Pulmonary artery endothelial cell (primary cell): ENCODE data around the gene L1CAM. TPM values are rescaled to one million over a fixed set of nuclear protein-coding genes. Genes with fewer than 3 reads are reported as not detected.

Experiments
- DNase-seq: peaks from one replicate; pipeline ENCODE4 v3.0.0-alpha.2; 2011; ENCODE audit warnings: low read depth, low spot score
- total RNA-seq: library from RNA; depleted of rRNA; stranded (reverse); fragments of >200 nt; gene quantifications from 2 replicates; pipeline ENCODE4 v1.2.3, GENCODE V29; 2014

Gene L1CAM
- total RNA-seq, 1 donor from 2014 or later = 0.13 TPM

DNA sequence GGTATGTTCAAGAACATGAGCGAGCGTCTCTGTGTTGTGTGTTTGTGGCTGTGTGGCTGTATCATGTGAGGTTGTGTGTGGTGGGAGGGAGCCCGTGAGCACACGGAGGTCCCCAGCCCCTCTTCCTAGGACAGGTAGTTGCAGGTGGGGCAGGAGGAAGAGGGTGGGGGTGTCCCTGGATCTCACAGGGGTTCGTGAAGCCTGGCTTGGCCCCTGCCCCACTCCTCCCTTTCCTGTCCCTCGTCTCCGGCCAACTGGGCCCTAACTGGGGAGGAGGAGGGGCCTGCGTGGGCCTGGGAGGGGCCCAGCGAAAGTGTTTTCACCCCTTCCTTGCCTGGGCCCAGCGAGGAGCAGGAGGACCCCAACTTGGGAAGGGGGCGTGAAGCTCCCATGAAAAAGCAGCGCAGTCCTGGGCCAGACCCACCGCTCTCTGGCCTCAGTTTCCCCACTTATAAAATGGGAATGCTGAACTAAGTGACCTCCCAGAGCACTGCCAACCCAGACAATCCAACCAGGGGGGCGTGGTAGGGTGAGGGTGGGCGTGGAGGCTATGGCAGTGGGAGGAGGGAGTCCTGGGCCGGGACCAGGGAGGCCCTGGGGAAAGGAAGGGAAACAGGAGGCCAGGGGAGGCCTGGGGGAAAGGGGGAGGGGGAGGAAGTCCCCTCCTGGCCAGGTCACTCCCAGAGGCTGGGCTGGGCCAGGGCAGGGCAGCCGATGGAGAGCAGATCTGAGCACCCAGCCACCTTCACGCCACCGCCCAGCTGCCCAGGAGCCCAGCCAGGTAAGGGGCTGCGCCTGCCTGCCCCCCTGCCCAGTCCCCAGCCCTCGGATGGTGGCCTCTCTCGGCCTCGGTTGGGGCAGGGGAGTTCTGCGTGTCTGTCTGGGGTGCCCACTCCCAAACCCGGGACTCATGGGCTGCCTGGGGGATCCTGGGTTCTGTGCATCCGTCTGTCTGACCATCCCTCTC lies 18.3 kb upstream of the L1CAM start, which contains the start of gene AVPR2:
TSS of gene AVPR2 (plus strand) at position 683 of the 967 bp plus-strand sequence. CDS start 473 bp downstream, outside the sequence.
- DNase-seq = no peak

DNA sequence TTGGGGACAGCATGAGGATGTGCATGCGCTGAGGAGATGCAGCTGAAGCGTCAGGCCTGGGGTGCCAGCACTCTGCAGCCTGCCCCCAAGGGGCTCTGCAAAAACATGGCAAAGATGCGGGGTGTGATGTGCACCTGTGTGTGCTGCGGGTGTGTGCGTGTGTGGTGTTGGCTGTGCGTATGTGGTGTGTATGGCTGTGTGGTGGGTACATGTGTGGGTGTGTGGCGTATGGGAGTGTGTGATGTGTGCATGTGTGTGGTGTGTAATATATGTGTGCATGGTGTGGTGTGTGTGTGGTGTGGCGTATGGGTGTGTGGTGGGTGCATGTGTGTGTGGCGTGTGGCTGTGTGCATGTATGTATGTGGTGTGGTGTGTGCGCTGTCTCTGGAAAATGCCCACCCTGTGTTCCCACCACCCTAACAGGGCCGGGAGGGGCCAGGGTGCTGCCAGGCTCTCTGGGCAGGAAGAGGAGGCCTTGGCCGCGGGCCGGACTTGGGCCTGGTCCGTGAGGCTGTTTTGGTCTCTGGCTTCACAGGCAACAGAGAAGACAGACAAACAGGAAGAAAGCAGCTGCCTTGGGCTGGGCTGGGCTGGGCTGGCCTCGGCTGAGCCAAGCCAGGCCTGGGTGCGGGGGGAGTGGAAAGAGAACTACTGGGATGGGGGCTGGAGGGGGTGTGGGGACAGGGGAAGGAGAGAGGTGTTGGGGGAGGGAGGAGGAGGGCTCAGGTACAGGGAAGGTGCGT lies 17.4 kb upstream of the L1CAM start:
- DNase-seq = no peak

DNA sequence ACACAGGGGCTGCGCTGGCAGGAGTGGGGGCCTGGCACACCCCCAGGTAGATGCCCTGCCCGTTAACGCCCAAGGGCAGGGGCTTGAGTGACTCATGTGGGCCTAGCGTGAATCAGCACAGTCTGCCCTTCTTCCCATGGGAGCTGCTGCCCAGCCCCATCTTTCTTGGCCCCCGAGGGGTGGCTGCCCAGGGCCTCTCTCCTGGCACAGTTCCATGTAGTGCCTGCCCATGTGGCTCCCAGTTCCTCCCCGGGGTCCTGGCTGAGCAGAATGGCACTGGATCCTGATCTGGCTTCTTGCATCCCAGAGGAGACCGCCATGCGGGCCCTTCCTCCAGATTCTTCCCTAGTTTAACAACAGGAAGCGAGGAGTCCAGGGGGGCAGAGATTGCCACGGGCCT lies 16.4 kb upstream of the L1CAM start:
- DNase-seq = no peak

DNA sequence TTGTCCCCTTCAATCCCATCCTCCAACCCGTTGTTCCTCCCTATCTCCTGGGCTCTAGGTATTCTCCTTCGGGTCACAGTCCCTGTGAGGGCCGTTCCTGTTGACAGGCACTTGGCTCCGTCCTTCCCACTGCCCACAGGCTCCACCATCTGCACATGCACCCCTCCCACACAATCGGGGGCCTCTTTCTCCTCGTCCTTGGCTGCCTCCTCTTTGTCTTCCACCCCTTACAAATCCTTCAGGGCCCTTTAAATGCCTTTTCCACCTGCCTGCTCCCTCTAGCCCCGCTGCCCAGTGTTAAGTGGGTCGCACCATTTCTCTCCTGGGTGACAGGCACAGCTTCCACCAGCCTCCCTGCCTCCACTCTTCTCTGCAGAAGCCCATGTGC lies 15.8 kb upstream of the L1CAM start:
- DNase-seq = no peak

GRCh38 chrX:153900831-153901752 lies 15.1 kb upstream of the L1CAM start:
- DNase-seq = no peak

DNA sequence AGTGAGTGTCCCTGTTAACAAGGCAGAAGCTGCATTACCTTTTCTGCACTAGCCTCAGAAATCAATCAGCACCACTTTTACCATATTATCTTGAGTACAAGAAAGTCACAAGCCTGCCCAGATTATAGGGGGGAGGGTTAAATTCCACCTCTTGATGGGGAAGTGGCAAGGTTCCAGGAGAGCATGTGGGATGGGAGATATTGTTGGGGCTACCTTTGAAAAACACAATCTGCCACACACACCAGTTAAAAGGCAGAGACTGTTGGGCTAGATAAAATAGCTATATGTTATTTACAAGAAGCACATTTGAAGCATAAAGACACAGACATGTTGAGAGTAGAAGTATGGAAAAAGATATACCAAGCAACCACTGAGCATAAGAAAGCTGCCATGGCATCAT lies 11.9 kb upstream of the L1CAM start:
- no peak for DNase-seq

GRCh38 chrX:153889123-153889522 lies 3.1 kb upstream of the L1CAM start:
- DNase-seq = no peak

DNA sequence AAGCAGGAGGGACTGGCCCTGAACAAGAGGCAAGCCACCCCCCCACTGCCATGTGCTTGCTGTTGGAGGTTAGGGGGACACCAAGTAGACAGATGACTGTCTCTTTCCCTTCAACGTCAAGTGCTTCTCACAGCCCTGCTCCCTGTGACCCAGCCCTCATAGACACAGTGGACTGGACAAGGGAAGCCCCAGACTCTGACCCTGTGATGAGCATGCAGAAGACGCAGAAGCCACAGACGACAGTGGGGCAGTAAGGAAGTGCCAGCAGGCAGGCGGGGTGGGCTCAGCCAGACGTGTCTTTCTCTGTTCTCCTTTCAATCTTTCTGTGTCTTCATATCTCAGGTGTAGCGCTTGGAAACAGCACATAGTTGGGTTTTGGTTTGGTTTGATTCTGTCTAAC lies 2.4 kb upstream of the L1CAM start:
- DNase-seq = no peak

- no peak for DNase-seq
These were observed 1.4 kb upstream of the L1CAM start for GRCh38 chrX:153887385-153887784.

DNA sequence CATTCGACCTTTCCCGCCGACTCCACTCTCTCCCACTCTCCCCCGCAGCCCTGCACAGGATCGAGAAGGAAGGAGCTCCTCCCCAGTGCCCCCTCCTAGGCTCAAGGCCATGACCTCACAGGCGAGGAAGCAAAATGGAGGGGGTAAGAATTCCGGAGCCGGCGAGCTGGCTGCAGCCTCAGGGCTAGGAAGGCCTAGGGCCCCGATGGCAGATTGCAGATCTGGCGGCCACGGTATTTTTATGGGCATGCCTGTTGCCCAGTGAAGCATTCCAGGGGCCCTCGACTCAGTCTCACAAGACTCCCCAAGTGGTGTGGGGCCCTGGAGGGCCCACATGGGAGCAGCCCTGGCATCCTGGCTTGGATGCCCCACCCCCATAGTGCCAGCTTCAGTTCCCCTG lies 942 bp upstream of the L1CAM start:
- DNase-seq = no peak

DNA sequence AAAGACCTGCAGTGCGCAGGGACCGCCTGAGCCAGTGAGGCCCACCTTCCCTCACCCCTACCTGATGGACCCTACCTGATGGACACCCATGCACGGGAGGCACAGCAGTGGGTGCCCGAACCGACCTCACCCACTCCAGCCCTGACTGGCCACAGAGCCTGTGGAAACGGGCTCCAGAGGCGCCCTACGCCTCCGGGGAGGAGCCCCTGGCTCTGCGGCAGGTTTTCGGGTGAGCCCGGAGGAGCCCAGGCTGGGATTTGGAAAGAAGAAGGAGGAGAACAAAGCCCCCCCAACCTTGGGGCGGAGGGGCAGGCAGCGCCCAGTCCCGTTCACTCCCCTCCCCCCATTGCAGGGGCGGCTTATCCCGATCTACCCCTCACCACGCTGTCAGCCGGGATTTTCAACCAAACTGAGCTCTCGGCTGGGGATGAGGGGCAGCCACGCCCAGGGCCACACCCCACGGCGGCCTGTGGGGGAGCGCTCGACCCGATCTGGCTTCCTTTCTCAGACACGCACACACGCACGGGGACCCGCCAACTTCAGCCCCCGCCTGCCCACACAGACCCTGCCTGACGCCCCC lies 675 bp downstream of the L1CAM start:
- DNase-seq = no peak

DNA sequence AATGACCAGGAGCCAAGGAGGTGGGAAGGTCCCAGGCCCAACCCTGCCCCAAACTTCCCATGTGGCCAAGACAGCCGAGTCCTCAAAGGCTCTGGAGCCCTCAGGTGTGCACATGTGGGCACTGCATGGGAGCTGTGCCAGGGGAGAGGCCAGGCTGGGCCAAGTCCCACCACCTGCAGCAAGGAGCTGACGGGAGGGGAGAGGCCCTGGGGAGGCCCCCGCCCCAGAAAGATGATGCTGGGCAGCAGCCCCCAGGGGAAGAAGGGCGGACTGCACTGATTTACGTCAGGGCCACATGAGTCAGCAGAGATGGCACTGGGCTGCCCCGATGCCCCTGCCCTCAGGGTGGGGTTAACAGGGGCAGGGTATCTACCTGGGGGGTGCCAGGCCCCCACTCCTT lies 1.4 kb downstream of the L1CAM start:
- no peak for DNase-seq

DNA sequence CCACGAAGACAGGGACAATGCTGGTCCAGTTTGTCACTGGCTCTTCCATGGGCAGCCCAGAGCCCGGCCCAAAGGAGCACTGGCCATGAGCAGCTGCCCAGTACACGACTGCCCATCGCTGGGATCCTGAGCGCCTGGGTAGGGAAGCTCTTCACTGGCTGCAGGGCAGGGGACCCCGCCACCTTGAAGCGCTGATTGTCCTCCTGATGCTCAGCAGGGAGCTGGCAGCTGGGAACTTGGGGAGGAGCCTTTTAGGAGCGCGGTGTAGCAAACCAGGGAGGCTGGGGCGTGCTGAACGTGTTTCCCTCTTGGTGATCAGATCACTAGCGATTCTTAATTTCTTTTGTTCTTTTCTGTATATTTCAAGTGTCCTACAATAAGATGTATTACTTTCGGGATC lies 1.8 kb downstream of the L1CAM start:
- DNase-seq = no peak

DNA sequence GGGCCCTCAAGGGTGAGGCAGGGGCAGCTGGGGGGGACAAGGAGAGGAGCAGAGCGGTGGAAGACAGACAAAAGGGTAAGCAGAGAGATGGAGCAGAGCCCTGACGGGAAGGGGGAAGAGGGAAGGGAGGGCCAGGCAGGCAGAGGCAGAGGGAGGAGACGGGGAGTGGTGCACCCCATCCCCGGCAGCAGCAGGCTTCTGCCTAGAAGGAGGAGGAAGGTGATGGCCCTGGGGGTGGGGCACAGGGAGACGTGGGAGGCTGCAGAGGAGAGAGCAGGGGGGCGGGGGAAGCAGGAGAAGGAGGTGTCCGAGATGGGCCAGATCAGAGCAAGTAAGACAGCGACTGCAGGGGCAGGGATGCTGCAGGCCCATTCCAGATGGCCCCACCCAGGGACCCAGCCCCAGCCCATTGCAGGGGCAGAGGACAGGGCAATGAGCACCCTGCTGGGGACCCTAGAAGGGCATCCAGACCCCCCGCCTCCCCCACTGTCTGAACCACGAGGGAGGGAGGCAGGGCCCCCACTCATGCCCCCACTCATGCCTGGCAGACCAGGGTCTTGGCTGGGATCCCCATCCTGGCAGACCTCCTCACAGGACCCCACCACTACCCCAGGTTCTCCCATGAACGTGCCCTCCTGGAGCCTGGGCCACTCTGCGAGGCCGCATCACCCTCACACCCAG lies 2.7 kb downstream of the L1CAM start:
- DNase-seq = no peak

DNA sequence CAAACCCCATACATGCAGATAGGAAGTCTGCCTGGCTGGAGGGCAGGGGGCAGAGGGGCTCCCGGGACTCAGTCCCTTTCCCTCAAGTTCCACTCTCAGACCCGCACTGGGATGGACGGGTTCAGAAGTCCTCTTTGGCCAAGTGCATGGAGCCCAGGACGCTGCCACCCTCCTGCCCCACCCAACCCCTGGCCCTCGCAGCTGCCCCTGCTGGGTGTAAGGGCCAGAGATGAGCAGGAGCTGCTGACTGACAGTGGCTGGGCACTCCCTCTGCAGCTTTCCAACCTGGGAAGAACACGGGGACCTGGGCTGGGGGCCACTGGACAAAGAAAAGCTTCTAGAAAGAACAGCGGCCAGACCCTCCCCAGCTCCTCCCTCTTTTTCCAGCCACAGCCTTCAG lies 3.4 kb downstream of the L1CAM start:
- DNase-seq = no peak

GRCh38 chrX:153882086-153882498 lies 3.9 kb downstream of the L1CAM start:
- no peak for DNase-seq

GRCh38 chrX:153881281-153881680 lies 4.7 kb downstream of the L1CAM start:
- no peak for DNase-seq

GRCh38 chrX:153880440-153880815 lies 5.5 kb downstream of the L1CAM start:
- no peak for DNase-seq

DNA sequence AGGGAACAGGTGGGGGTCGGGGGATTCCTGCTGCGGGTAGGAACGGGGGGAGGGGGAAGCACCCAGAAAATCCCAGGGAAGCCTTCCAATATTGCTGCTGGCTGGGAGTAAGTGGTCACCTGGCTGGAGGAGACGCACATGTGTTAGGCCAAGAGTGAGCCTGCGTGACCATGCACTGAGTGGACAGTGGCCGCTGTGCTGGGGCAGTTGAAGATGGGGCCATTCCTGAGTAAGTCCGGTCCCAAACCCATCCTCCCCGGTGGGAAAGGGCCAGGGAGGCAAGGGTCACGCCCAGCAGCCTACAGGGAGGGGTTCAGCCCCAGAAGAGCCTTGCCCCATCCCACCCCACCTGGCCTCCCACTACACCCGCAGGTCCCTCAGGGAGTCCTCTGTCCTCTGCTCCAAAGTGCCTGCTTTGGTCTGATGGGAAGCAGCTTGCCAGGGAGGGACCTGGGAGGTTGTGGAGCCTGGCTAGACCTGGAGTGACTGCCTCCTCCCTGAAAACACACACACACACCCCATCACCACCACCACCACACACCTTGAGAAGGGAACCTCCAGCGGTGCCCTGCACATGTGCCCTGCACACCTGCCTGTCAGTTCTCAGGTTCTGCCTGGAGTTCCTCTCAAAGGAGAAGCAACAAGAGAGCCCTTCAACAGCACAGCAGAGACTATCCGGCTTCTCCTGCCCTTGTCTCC lies 6.1 kb downstream of the L1CAM start:
- DNase-seq = no peak
